ENCODE data around the gene GRAMD2A.

GRAMD2A gene

DNA sequence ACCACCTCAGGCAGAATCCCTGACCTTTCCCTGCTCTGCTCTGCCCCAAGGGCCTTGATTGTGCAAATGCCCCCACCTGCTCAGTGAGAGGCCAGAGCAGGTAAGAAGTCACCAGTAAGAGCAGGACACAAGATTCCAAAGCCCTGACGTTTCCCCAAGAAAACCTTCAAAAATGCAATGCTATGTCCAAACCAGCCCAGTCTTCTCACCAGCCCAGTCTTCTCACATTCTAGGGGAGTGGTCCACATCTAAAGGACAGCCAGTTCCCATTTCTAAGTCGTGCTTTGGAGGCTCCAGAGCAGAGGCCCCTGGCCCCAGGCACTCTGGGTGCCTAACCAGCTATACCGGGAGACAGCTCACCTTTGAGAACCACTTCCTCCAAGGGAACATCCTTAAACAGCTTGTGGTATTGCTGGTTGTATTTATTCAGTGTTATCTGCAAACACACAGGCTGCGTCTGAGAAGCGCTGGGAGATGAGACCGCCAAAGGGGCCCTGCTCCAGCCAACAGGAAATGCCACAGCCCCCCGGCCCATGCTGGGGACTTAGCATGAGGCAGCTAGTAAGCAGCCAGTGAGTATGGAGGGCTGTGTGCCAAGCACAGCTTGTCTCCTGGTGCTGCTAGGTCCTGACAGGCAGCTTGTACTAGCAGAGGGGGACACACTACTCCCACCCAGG is 29.3 kb downstream of the GRAMD2A start:
- no peaks in the 10 kb centered on the region for H3K27me3 ChIP-seq (ENCODE audit: control insufficient read depth, insufficient read depth, low read length)
- no peaks in the 10 kb centered on the region for H3K4me1 ChIP-seq (ENCODE audit: control insufficient read depth, insufficient read depth, low read length)
- H3K9ac ChIP-seq (ENCODE audit: low read length), result no peak overlapping the region
- H3K4me3 ChIP-seq (ENCODE audit: low read length), result no peak overlapping the region
- H3K27ac ChIP-seq (ENCODE audit: low read depth, low read length), result no peak overlapping the region
- H3K36me3 ChIP-seq (ENCODE audit: control insufficient read depth, insufficient read depth, low read length), result no peaks in the 10 kb centered on the region

DNA sequence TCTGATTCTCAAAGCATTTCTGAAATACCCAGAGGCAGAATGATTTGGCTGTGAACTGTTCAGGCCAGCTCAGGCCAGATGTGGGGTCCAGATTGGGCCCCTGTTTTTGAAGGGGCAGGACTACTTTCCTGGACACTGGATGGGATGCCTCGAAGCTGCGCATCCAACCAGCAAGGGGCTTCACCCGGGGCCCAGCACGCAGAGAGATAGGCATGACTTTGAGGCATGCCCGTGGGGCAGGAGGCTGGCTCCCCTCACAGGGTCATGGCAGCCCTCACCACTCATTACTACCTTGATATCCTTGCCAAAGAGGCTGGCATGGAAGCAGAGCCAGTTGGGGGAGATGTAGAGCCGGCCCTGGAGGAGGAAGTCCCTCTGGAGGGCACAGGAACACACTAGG is 30.1 kb downstream of the GRAMD2A start:
- no peaks in the 10 kb centered on the region for H3K36me3 ChIP-seq (ENCODE audit: control insufficient read depth, insufficient read depth, low read length)
- H3K4me3 ChIP-seq (ENCODE audit: low read length), result no peak overlapping the region
- H3K4me1 ChIP-seq (ENCODE audit: control insufficient read depth, insufficient read depth, low read length), result no peaks in the 10 kb centered on the region
- no peak overlapping the region for H3K27ac ChIP-seq (ENCODE audit: low read depth, low read length)
- no peak overlapping the region for H3K9ac ChIP-seq (ENCODE audit: low read length)
- H3K27me3 ChIP-seq (ENCODE audit: control insufficient read depth, insufficient read depth, low read length), result no peaks in the 10 kb centered on the region

DNA sequence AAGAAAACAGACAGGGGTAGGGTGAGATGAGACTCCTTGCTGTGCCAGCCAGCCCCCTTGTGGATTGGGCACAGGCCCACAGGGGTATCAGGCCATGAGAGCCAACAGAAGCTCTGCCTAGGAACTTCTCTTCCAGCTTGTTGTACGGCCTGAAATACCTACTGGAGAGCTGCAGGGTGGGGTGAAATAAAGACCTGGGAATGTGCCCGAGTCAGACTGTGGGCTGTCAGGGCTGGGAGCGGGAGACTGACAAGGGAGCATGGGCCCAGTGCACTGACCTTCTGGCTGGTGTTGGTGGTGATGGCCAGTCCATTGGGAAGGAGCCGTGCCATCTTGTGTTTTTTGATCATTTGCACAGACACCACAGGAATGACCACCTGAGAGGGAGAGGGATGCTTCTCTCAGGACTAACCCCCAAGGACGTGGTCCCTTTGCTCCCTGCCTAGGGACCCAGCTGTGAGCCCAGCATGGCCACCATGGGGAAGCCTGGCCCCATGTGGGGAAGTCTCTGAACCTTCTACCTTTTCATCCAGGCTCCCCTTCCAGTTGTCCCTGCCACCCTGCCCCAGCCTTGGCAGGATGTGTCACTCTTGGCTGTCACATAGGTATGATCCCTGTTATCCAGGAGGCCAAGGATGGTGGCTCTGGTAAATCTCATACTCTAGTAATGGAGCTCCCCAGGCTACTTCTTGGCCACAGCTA is 30.7 kb downstream of the GRAMD2A start:
- H3K4me3 ChIP-seq (ENCODE audit: low read length), result no peak overlapping the region
- H3K36me3 ChIP-seq (ENCODE audit: control insufficient read depth, insufficient read depth, low read length), result no peaks in the 10 kb centered on the region
- H3K27me3 ChIP-seq (ENCODE audit: control insufficient read depth, insufficient read depth, low read length), result no peaks in the 10 kb centered on the region
- no peak overlapping the region for H3K9ac ChIP-seq (ENCODE audit: low read length)
- H3K4me1 ChIP-seq (ENCODE audit: control insufficient read depth, insufficient read depth, low read length), result no peaks in the 10 kb centered on the region
- no peak overlapping the region for H3K27ac ChIP-seq (ENCODE audit: low read depth, low read length)

DNA sequence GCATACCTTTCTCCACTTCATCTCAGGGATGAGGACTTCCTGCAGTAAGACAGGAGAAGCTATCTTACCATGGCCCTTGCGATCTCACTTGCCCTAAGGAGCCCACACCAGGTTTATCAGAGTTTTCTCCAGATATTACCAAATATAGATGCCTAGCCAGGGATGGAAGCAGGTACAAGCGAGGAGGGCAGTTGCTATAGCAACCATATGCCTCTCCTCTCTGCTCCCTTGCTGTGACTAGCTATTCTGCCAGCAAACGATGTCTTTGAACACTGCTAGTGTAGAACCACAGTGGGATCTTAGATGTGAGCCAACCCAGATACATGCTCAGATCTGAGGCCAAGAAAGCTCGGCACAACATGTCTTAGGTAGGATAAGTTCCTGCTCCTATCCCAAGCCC is 33.9 kb downstream of the GRAMD2A start:
- Histone ChIP-seq H3K36me3 (ENCODE audit: control insufficient read depth, insufficient read depth, low read length) (no peaks in the 10 kb centered on the region), H3K4me1 (ENCODE audit: control insufficient read depth, insufficient read depth, low read length) (no peaks in the 10 kb centered on the region), H3K27ac (ENCODE audit: low read depth, low read length) (no peak overlapping the region), H3K9ac (ENCODE audit: low read length) (no peak overlapping the region), H3K4me3 (ENCODE audit: low read length) (no peak overlapping the region), H3K27me3 (ENCODE audit: control insufficient read depth, insufficient read depth, low read length) (no peaks in the 10 kb centered on the region)

GRCh38 chr15:72162569-72162968 is 35.0 kb downstream of the GRAMD2A start:
- Histone ChIP-seq H3K27me3 (ENCODE audit: control insufficient read depth, insufficient read depth, low read length) (no peaks in the 10 kb centered on the region), H3K4me1 (ENCODE audit: control insufficient read depth, insufficient read depth, low read length) (no peaks in the 10 kb centered on the region), H3K4me3 (ENCODE audit: low read length) (no peak overlapping the region), H3K36me3 (ENCODE audit: control insufficient read depth, insufficient read depth, low read length) (no peaks in the 10 kb centered on the region), H3K27ac (ENCODE audit: low read depth, low read length) (no peak overlapping the region), H3K9ac (ENCODE audit: low read length) (no peak overlapping the region)

- Histone ChIP-seq H3K36me3 (ENCODE audit: control insufficient read depth, insufficient read depth, low read length) (no peaks in the 10 kb centered on the region), H3K27ac (ENCODE audit: low read depth, low read length) (no peak overlapping the region), H3K4me3 (ENCODE audit: low read length) (no peak overlapping the region)
These were observed 36.0 kb downstream of the GRAMD2A start for GRCh38 chr15:72161361-72162132.

DNA sequence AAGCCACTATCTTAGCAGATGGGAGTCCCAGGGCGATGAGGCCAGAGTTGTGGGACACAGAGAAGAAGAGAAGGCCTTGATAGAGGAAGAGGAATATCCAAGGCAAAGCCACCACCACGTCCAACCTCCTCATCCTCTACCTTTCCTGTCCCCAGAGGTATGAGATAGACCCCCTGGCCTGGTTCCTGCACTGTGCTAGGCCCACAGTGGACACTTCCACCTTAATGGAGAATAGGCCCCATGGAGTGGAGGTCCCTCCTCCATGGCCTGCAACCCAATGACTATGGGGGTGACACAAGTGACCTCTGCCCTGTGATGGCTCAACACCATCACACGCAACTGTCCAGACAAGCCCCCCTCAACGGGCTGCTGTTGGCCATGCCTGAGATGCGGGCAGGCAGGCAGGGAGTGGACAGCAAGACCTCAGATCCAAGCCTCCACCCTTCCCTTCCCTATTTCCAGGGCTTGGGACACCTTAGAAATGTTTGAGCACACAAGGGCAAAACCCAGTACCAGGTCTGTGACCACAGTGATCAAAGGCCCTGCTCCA is 36.8 kb downstream of the GRAMD2A start:
- Histone ChIP-seq H3K36me3 (ENCODE audit: control insufficient read depth, insufficient read depth, low read length) (no peaks in the 10 kb centered on the region), H3K9ac (ENCODE audit: low read length) (no peak overlapping the region), H3K27me3 (ENCODE audit: control insufficient read depth, insufficient read depth, low read length) (no peaks in the 10 kb centered on the region), H3K4me3 (ENCODE audit: low read length) (no peak overlapping the region), H3K4me1 (ENCODE audit: control insufficient read depth, insufficient read depth, low read length) (no peaks in the 10 kb centered on the region), H3K27ac (ENCODE audit: low read depth, low read length) (no peak overlapping the region)

More at GRCh38 chr15:72161361-72162132, 36.0 kb downstream of the GRAMD2A start:
- Histone ChIP-seq H3K9ac (ENCODE audit: low read length) (no peak overlapping the region), H3K4me1 (ENCODE audit: control insufficient read depth, insufficient read depth, low read length) (no peaks in the 10 kb centered on the region), H3K27me3 (ENCODE audit: control insufficient read depth, insufficient read depth, low read length) (no peaks in the 10 kb centered on the region)

- H3K4me3 ChIP-seq (ENCODE audit: low read length), result no peak overlapping the region
These were observed 40.7 kb downstream of the GRAMD2A start for GRCh38 chr15:72156928-72157327.

DNA sequence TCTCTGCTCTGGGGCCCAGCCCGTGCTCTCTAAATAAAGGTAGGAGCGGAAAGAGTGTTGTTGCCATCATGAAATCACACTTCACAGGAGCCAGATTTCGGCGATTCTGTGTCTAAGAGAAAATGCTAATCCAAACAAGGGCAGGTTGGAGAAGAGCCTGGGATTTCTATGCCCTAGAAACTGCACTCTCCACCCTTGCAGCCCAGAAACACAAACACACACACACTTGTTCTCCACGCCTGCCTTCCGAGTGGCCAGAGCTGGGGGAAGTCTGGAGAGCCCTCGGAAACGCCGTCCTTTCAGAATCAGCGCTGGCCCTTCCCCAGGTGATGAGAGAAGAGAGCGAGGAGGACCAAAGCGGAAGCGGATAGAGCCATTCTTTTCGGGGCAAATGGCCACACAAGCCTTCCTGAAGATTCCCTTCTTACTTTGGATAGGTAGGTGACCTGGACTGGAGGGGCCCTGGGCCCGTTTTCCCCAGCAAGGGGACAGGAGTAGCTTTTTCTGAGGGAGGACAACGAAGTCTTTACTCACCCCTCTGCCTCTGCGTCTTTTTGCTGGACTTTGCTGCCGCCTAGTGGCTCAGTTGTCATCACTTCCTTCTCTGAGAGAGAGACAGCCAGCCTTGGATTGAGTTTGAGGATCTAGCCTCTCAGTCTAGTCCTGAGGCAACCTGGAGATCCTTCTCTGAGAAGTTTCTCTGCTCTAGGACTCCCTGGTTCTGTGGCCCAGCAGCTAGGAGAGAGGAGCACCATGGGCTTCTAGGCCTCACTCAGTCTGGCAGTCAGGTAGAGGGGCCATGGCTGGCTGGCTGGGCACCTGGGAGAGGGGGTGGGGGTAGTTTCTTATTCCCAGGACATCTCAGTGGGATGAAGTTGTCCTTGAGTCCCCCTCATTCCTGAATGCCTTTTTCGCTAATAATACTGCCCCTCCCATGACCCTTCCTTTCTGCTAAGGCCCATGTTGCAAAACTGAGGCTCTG is 41.7 kb downstream of the GRAMD2A start:
- peak overlapping the region; percentile 33 for H3K27ac ChIP-seq (ENCODE audit: low read depth, low read length)
- peak overlapping the region; percentile 28 for H3K9ac ChIP-seq (ENCODE audit: low read length)

More at GRCh38 chr15:72156928-72157327, 40.7 kb downstream of the GRAMD2A start:
- no peaks in the 10 kb centered on the region for H3K27me3 ChIP-seq (ENCODE audit: control insufficient read depth, insufficient read depth, low read length)
- no peak overlapping the region for H3K27ac ChIP-seq (ENCODE audit: low read depth, low read length)
- H3K4me1 ChIP-seq (ENCODE audit: control insufficient read depth, insufficient read depth, low read length), result no peaks in the 10 kb centered on the region
- H3K36me3 ChIP-seq (ENCODE audit: control insufficient read depth, insufficient read depth, low read length), result no peaks in the 10 kb centered on the region
- no peak overlapping the region for H3K9ac ChIP-seq (ENCODE audit: low read length)

DNA sequence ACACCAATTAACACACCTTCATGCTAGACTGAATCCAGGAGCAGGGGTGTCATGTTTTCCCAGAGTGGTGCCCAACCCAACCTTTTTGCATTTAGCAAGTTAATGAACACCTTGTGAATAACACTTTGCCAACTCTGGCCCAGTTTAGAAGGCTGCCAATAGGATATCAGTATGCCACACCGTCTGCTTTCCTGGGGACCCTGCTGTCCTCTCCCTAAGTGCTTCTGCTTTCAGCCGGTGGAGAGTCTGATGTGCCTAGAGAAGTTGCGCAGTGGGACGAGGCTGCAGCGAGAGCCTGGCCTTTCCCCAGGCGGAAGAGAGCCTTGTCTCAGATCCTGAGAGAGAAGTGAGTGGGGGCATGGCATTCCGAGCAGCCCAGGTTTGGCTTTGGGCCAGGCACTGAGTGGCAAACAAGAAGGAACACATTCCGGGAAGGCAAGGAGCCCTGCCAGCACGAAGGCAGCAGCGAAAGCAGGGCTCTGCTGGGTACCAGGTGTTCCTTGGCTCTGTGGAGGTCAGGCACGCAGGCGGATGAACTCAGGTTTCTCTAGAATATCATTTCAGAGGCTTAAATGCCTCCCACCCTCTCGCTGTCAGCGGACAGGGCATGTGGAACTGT is 42.5 kb downstream of the GRAMD2A start:
- H3K27me3 ChIP-seq (ENCODE audit: control insufficient read depth, insufficient read depth, low read length), result no peaks in the 10 kb centered on the region
- peak overlapping the region; percentile 28 for H3K9ac ChIP-seq (ENCODE audit: low read length)
- no peaks in the 10 kb centered on the region for H3K4me1 ChIP-seq (ENCODE audit: control insufficient read depth, insufficient read depth, low read length)
- H3K4me3 ChIP-seq (ENCODE audit: low read length), result peak overlapping the region; percentile 89
- H3K27ac ChIP-seq (ENCODE audit: low read depth, low read length), result peak overlapping the region; percentile 33
- H3K36me3 ChIP-seq (ENCODE audit: control insufficient read depth, insufficient read depth, low read length), result no peaks in the 10 kb centered on the region

More for the DNA sequence above, 41.7 kb downstream of the GRAMD2A start:
- H3K4me3 ChIP-seq (ENCODE audit: low read length), result peak overlapping the region; percentile 89
- H3K4me1 ChIP-seq (ENCODE audit: control insufficient read depth, insufficient read depth, low read length), result no peaks in the 10 kb centered on the region
- no peaks in the 10 kb centered on the region for H3K27me3 ChIP-seq (ENCODE audit: control insufficient read depth, insufficient read depth, low read length)
- H3K36me3 ChIP-seq (ENCODE audit: control insufficient read depth, insufficient read depth, low read length), result no peaks in the 10 kb centered on the region

- no peaks in the 10 kb centered on the region for H3K36me3 ChIP-seq (ENCODE audit: control insufficient read depth, insufficient read depth, low read length)
- no peak overlapping the region for H3K9ac ChIP-seq (ENCODE audit: low read length)
- H3K4me3 ChIP-seq (ENCODE audit: low read length), result no peak overlapping the region
- no peaks in the 10 kb centered on the region for H3K4me1 ChIP-seq (ENCODE audit: control insufficient read depth, insufficient read depth, low read length)
- H3K27ac ChIP-seq (ENCODE audit: low read depth, low read length), result no peak overlapping the region
- no peaks in the 10 kb centered on the region for H3K27me3 ChIP-seq (ENCODE audit: control insufficient read depth, insufficient read depth, low read length)
These were observed 43.3 kb downstream of the GRAMD2A start for GRCh38 chr15:72154316-72154715.

Data from rectal smooth muscle tissue (tissue), 1 donor.